Esophagus squamous epithelium (tissue), 4 donors: ENCODE measurements around the gene RNF126.

Experiments
- CTCF ChIP-seq, 6 experiments: fragments of 450-650 bp in 4 of 6; fragments of 200-600 bp in 2 of 6; sonication (generic) in 2 of 6; IDR thresholded peaks; one replicate each; pipeline ENCODE4 v1.5.1; 2016 to 2019; ENCODE audit warnings: antibody characterized with exemption in 6 of 6, mild to moderate bottlenecking in 4 of 6, moderate library complexity in 4 of 6
- POLR2A ChIP-seq, 4 donors: fragments of 450-650 bp; IDR thresholded peaks; one replicate each; pipeline ENCODE4 v1.6.1; 2017; ENCODE audit warnings: antibody characterized with exemption in 4 of 4, mild to moderate bottlenecking in 4 of 4, moderate library complexity in 3 of 4

GRCh38 chr19:638906-639252 is 24.1 kb downstream of the RNF126 start:
- TF ChIP-seq CTCF (IDR thresholded peaks at IDR 0.05) (no peak), POLR2A (IDR thresholded peaks at IDR 0.05) (no peak)
